H1 (cell line): ENCODE results near the gene PRSS36. TPM values are rescaled to one million over a fixed set of nuclear protein-coding genes. Genes with fewer than 3 reads are reported as not detected.

Source experiments
- CHD1 ChIP-seq: IDR thresholded peaks from 2 replicates; pipeline ENCODE4 v1.6.1; 2012; ENCODE audit warnings: low read depth, low read length, improper control_type of control experiment
- CTBP2 ChIP-seq: IDR thresholded peaks from 2 replicates; pipeline ENCODE4 v1.7.0; 2011; ENCODE audit warnings: borderline replicate concordance, mild to moderate bottlenecking, moderate library complexity, mixed read lengths, low read length; ENCODE audit not compliant: insufficient read depth, insufficient read length
- KDM5A ChIP-seq: fragments of 200-600 bp; IDR thresholded peaks from 2 replicates; pipeline ENCODE4 v1.7.1; 2012; ENCODE audit warnings: mild to moderate bottlenecking, low read length, inconsistent platforms, mixed read lengths
- RAD21 ChIP-seq, 2 experiments: IDR thresholded peaks in 1 of 2; conservative IDR thresholded peaks in 1 of 2; 2 replicates each; pipeline ENCODE4 v1.6.1; 2011; ENCODE audit warnings: low read depth in 2 of 2, low read length in 2 of 2, improper control_type of control experiment in 1 of 2, inconsistent platforms in 1 of 2, mild to moderate bottlenecking in 1 of 2, moderate library complexity in 1 of 2
- TEAD4 ChIP-seq: IDR thresholded peaks from 2 replicates; pipeline ENCODE4 v1.6.1; 2012; ENCODE audit warnings: low read depth, low read length, inconsistent platforms, mixed read lengths
- polyA plus RNA-seq, 7 experiments: library from polyadenylated mRNA; depleted of rRNA in 3 of 7; stranded (reverse) in 5 of 7; unstranded in 2 of 7; fragments of >200 nt in 5 of 7; fragments of 200-250 nt in 2 of 7; gene quantifications; 1 replicate in 5 of 7; 2 replicates in 1 of 7; 4 replicates in 1 of 7; pipeline versions ENCODE4 v1.2.1 to v1.2.3, GENCODE V29; 2011 to 2013; ENCODE audit warnings: missing spikeins in 2 of 7, mixed read lengths in 2 of 7
- small RNA-seq: library from polyadenylated mRNA; stranded (forward); fragments of <200 nt; extraction: miRNeasy Mini kit (QIAGEN cat#:217004); gene quantifications from one replicate; pipeline ENCODE3, GENCODE V24; 2013; ENCODE audit not compliant: insufficient read depth
- total RNA-seq: library from RNA; stranded (reverse); fragmentation: NEBNext Ultra II Directional; extraction: Animal tissue kit (Norgen Biotek cat#: 25700); gene quantifications from 2 replicates; pipeline ENCODE4 v1.2.1, GENCODE V29; 2021

Gene PRSS36
- total and polyA plus RNA-seq, 2 of the 8 experiments (the other 6 are each of a cell fraction or from before 2014, with no cell fraction given): 1.3 to 1.9 TPM

- TF ChIP-seq KDM5A: no peak
- no peak for TF ChIP-seq CHD1
- TF ChIP-seq RAD21 (IDR thresholded peaks at IDR 0.05 in 1 of 2, conservative IDR thresholded peaks at IDR 0.05 in 1 of 2; ENCODE audit: low read depth in 2 of 2, low read length in 2 of 2): no peak
- no peak for TF ChIP-seq CTBP2
- TF ChIP-seq TEAD4: no peak
- TF ChIP-seq, all 59 proteins: peak for 0
These were observed 60.7 kb downstream of the PRSS36 start (continued) for GRCh38 chr16:31089199-31089598.

Small RNA genes within 50 kb of the gene (small RNA-seq; reads per million reads assigned to genes)
- gene AC009088.4 (not detected), gene NDUFA3P6 (not detected)

Other genes starting within 250 kb of the PRSS36 start
- gene FBXL19, start 226.5 kb downstream of the PRSS36 start, total RNA-seq: 72.2 and 74.8 TPM in 2 replicates
- gene FBXL19, start 226.5 kb downstream of the PRSS36 start, polyA plus RNA-seq (2011; rRNA removed): 47.2 and 77.3 TPM in 2 replicates
- 8.7 and 10.0 TPM in 2 replicates for gene ORAI3, start 201.0 kb downstream of the PRSS36 start, total RNA-seq
- gene ORAI3, start 201.0 kb downstream of the PRSS36 start, polyA plus RNA-seq (2011; rRNA removed): 24.5 and 26.8 TPM in 2 replicates
- 29.0 and 29.6 TPM in 2 replicates for gene SETD1A, start 192.3 kb downstream of the PRSS36 start, total RNA-seq
- 4.8 and 8.3 TPM in 2 replicates for gene SETD1A, start 192.3 kb downstream of the PRSS36 start, polyA plus RNA-seq (2011; rRNA removed)
- 2.9 and 3.1 TPM in 2 replicates for gene HSD3B7, start 164.9 kb downstream of the PRSS36 start, total RNA-seq
- 6.6 and 9.8 TPM in 2 replicates for gene HSD3B7, start 164.9 kb downstream of the PRSS36 start, polyA plus RNA-seq (2011; rRNA removed)
- 18.0 and 20.2 TPM in 2 replicates for gene STX1B, start 139.4 kb downstream of the PRSS36 start, total RNA-seq
- gene STX1B, start 139.4 kb downstream of the PRSS36 start, polyA plus RNA-seq (2011; rRNA removed): 8.9 and 14.6 TPM in 2 replicates
- 32.3 and 39.2 TPM in 2 replicates for gene STX4, start 116.5 kb downstream of the PRSS36 start, total RNA-seq
- gene STX4, start 116.5 kb downstream of the PRSS36 start, polyA plus RNA-seq (2011; rRNA removed): 25.8 and 32.1 TPM in 2 replicates
- gene ZNF668, start 75.8 kb downstream of the PRSS36 start, total RNA-seq: 13.6 and 14.0 TPM in 2 replicates
- gene ZNF668, start 75.8 kb downstream of the PRSS36 start, polyA plus RNA-seq (2011; rRNA removed): 14.3 and 18.8 TPM in 2 replicates
- gene ZNF646, start 75.6 kb downstream of the PRSS36 start, total RNA-seq: 25.0 TPM in 2 replicates
- gene ZNF646, start 75.6 kb downstream of the PRSS36 start, polyA plus RNA-seq (2011; rRNA removed): 6.5 and 9.9 TPM in 2 replicates
- gene PRSS53, start 61.1 kb downstream of the PRSS36 start, total RNA-seq: 1.7 and 2.5 TPM in 2 replicates
- gene PRSS53, start 61.1 kb downstream of the PRSS36 start, polyA plus RNA-seq (2011; rRNA removed): 2.6 and 3.6 TPM in 2 replicates
- gene VKORC1, start 55.3 kb downstream of the PRSS36 start, total RNA-seq: 83.3 and 84.1 TPM in 2 replicates
- 483 and 512 TPM in 2 replicates for gene VKORC1, start 55.3 kb downstream of the PRSS36 start, polyA plus RNA-seq (2011; rRNA removed)
- 49.6 and 51.5 TPM in 2 replicates for gene BCKDK, start 41.7 kb downstream of the PRSS36 start, total RNA-seq
- gene BCKDK, start 41.7 kb downstream of the PRSS36 start, polyA plus RNA-seq (2011; rRNA removed): 77.1 and 97.1 TPM in 2 replicates
- 61.6 and 68.7 TPM in 2 replicates for gene KAT8, start 32.4 kb downstream of the PRSS36 start, total RNA-seq
- 52.6 and 60.8 TPM in 2 replicates for gene KAT8, start 32.4 kb downstream of the PRSS36 start, polyA plus RNA-seq (2011; rRNA removed)
- gene PRSS8, start 14.3 kb downstream of the PRSS36 start, total RNA-seq: 86.1 and 87.7 TPM in 2 replicates
- gene PRSS8, start 14.3 kb downstream of the PRSS36 start, polyA plus RNA-seq (2011; rRNA removed): 273 and 321 TPM in 2 replicates
- 685 and 686 TPM in 2 replicates for gene FUS, start 30.1 kb upstream of the PRSS36 start, total RNA-seq
- 484 and 491 TPM in 2 replicates for gene FUS, start 30.1 kb upstream of the PRSS36 start, polyA plus RNA-seq (2011; rRNA removed)
- gene PYCARD, start 52.7 kb upstream of the PRSS36 start, total RNA-seq: 29.9 and 32.2 TPM in 2 replicates
- 77.9 and 87.0 TPM in 2 replicates for gene PYCARD, start 52.7 kb upstream of the PRSS36 start, polyA plus RNA-seq (2011; rRNA removed)
- 1.3 and 2.1 TPM in 2 replicates for gene TRIM72, start 64.1 kb upstream of the PRSS36 start, total RNA-seq
- gene TRIM72, start 64.1 kb upstream of the PRSS36 start, polyA plus RNA-seq (2011; rRNA removed): 0.57 and 0.97 TPM in 2 replicates
- gene PYDC1, start 67.1 kb upstream of the PRSS36 start, total RNA-seq: 3.0 and 3.5 TPM in 2 replicates
- 5.9 and 11.1 TPM in 2 replicates for gene PYDC1, start 67.1 kb upstream of the PRSS36 start, polyA plus RNA-seq (2011; rRNA removed)
- 0.22 and 0.44 TPM in 2 replicates for gene ITGAM, start 109.9 kb upstream of the PRSS36 start, total RNA-seq
- 2.0 and 2.9 TPM in 2 replicates for gene ITGAM, start 109.9 kb upstream of the PRSS36 start, polyA plus RNA-seq (2011; rRNA removed)
- gene ITGAX, start 205.1 kb upstream of the PRSS36 start, total RNA-seq: not detected in 2 replicates
- 0.13 and 0.30 TPM in 2 replicates for gene ITGAX, start 205.1 kb upstream of the PRSS36 start, polyA plus RNA-seq (2011; rRNA removed)
- not detected in 2 replicates for gene ITGAD, start 243.3 kb upstream of the PRSS36 start, total RNA-seq
- gene ITGAD, start 243.3 kb upstream of the PRSS36 start, polyA plus RNA-seq (2011; rRNA removed): 0.06 TPM in 1 of 2 replicates, not detected in the other